ENCODE results near the gene TNFRSF4.
"Not testable (repeated sequence)": the region's sequence is repeated elsewhere in the genome, so short reads cannot be mapped to it uniquely, and the experiment has no call there.

TNFRSF4 gene

DNA sequence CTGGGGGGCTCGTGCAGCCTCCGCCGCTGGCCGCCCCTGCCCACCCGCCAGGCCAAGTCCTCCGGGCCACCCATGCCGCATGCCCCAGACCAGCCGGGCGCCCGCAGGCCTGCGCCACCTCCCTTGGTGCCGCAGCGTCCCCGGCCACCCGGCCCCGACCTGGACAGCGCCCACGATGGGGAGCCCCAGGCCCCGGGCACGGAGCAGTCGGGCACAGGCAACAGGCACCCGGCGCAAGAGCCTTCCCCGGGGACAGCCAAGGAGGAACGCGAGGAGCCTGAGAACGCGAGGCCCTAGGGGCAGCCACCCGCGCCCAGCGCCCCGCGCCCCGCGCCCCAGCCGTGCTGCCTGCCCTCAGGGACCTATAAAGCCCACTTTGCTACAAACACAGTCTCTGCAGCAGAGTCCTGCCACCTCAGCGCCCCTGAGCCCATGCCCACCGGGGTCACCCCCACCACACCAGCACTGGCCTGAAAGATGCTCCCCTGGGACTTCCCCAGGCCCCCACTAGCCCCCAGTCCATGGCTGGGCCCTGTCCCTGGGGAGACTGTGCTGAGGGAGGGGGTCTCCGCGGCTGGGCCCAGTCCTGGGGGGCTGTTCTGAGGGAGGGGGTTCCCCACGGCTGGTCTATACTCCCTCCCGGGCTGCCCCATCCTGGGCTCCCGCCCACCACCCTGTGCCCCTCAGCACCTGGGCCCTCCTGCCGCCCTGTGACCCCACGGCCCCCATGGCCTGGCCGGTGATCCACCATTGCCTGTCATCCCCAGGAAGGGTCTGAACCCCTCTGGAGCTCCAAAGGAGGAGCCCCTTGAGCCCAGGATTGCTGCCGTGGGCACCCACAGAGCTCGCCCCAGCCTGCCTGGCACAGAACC lies 16.2 kb downstream of the TNFRSF4 start:
- CTCF ChIA-PET, result no interaction called here
- DNase-seq (ENCODE audit: extremely low spot score), result no peak
- POLR2A ChIA-PET, result no interaction called here
- TF ChIP-seq FOXM1 (IDR thresholded peaks at IDR 0.05; ENCODE audit: borderline replicate concordance) (no peak), LEF1 (IDR thresholded peaks at IDR 0.05; ENCODE audit: borderline replicate concordance) (no peak), NFRKB (IDR thresholded peaks at IDR 0.05) (no peak), CTBP1 (IDR thresholded peaks at IDR 0.05; ENCODE audit: borderline replicate concordance) (no peak), FOXK2 (IDR thresholded peaks at IDR 0.05) (no peak), FOXA1 (IDR thresholded peaks at IDR 0.05) (no peak), SUZ12 (IDR thresholded peaks at IDR 0.05) (no peak), TARDBP (IDR thresholded peaks at IDR 0.05) (no peak), SP1 (IDR thresholded peaks at IDR 0.05) (no peak), ARNT (IDR thresholded peaks at IDR 0.05) (no peak), ELF4 (IDR thresholded peaks at IDR 0.05) (no peak)
- TF ChIP-seq, protein P1, sequence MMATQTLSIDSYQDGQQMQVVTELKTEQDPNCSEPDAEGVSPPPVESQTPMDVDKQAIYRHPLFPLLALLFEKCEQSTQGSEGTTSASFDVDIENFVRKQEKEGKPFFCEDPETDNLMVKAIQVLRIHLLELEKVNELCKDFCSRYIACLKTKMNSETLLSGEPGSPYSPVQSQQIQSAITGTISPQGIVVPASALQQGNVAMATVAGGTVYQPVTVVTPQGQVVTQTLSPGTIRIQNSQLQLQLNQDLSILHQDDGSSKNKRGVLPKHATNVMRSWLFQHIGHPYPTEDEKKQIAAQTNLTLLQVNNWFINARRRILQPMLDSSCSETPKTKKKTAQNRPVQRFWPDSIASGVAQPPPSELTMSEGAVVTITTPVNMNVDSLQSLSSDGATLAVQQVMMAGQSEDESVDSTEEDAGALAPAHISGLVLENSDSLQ (IDR thresholded peaks at IDR 0.05), result no peak

DNA sequence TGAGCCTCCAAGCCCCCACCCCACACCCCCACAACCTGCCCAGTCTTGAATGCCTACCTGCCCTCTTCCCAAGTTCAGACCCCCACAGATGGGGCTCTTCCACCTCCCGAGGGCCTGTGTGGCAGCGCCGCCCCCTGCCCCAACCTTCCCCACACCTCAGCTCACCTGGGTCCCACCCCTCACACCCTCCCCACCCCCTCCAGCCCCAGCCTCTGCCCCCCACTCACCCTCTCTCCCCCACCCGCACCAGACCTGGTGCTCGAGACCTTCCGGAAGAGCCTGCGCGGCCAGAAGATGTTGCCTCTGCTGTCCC lies 16.8 kb downstream of the TNFRSF4 start:
- TF ChIP-seq FOXK2 (IDR thresholded peaks at IDR 0.05), result no peak
- TF ChIP-seq L3MBTL2 (conservative IDR thresholded peaks at IDR 0.05), result no peak
- TF ChIP-seq ARNT (IDR thresholded peaks at IDR 0.05), result no peak
- no peak for TF ChIP-seq FOXA1 (IDR thresholded peaks at IDR 0.05)
- TF ChIP-seq HDGF (IDR thresholded peaks at IDR 0.05; ENCODE audit: borderline replicate concordance), result no peak
- TF ChIP-seq FOXM1 (IDR thresholded peaks at IDR 0.05; ENCODE audit: borderline replicate concordance), result no peak
- TF ChIP-seq NFRKB (IDR thresholded peaks at IDR 0.05), result no peak
- no peak for TF ChIP-seq SUZ12 (IDR thresholded peaks at IDR 0.05)
- TF ChIP-seq, protein P1 (IDR thresholded peaks at IDR 0.05), result no peak
- TF ChIP-seq TARDBP (IDR thresholded peaks at IDR 0.05), result no peak
- TF ChIP-seq CTBP1 (IDR thresholded peaks at IDR 0.05; ENCODE audit: borderline replicate concordance), result no peak
- no peak for TF ChIP-seq SP1 (IDR thresholded peaks at IDR 0.05)
- POLR2A ChIA-PET, result no interaction called here
- CTCF ChIA-PET, result no interaction called here
- no peak for DNase-seq (ENCODE audit: extremely low spot score)

DNA sequence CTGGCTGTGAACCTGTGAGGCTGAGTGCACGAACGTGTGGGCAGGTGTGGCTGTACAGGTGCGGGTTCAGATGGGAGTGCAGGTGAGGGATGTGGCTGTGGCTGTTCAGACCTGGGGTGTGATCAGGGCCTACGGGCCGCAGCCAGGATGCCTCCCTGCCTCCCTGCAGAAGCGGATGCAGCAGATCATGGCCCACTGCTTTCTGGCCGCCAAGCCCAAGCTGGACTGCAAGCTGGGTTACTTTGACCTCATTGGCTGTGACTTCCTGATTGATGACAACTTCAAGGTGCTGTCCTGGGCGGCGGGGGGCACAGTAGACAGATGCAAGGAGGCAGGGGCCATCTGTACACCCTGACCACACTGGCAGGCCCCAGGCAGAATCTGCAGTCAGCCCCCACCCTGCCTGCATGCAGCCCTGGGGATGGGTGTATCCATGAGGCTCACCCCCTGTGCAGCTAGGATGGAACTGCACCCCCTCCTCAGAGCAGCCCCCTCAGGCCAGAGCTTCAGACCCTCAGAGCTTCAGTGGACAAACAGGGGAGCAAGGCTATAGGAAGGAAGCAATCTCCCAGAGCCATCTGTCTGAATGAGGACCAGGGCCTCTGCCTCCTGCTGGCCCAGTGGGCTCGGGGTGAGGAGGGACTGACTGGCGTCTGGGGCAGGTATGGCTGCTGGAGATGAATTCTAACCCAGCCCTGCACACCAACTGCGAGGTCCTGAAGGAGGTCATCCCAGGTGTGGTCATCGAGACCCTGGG lies 17.3 kb downstream of the TNFRSF4 start:
- POLR2A ChIA-PET, result no interaction called here
- CTCF ChIA-PET, result no interaction called here
- TF ChIP-seq ELF4 (IDR thresholded peaks at IDR 0.05) (no peak), HDGF (IDR thresholded peaks at IDR 0.05; ENCODE audit: borderline replicate concordance) (no peak), SP1 (IDR thresholded peaks at IDR 0.05) (no peak), CTBP1 (IDR thresholded peaks at IDR 0.05; ENCODE audit: borderline replicate concordance) (no peak), SUZ12 (IDR thresholded peaks at IDR 0.05) (no peak), FOXA1 (IDR thresholded peaks at IDR 0.05) (no peak), LEF1 (IDR thresholded peaks at IDR 0.05; ENCODE audit: borderline replicate concordance) (no peak), FOXM1 (IDR thresholded peaks at IDR 0.05; ENCODE audit: borderline replicate concordance) (no peak), ARNT (IDR thresholded peaks at IDR 0.05) (no peak), TARDBP (IDR thresholded peaks at IDR 0.05) (no peak)
- no peak for DNase-seq (ENCODE audit: extremely low spot score)

GRCh38 chr1:1195726-1196125 lies 18.2 kb downstream of the TNFRSF4 start:
- POLR2A ChIA-PET; CTCF ChIA-PET; DNase-seq (ENCODE audit: extremely low spot score): not testable (repeated sequence)

DNA sequence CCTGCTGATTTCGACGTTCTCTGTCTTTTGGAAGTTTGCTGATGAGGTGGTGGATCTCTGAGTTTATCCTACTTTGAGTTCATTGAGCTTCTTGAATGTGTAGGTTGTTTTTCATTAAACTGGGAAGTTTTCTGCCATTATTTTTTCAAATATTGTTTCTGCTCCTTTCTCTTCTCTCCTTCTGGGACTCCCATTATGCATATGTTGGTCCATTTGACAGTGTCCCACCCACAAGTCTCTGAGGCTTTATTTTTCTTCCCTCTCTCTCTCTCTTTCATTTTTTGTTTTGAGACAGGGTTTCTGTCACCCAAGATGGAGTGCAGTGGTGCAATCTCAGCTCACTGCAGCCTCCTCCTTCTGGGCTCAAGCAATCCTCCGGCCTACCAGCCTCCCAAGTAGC lies 19.2 kb downstream of the TNFRSF4 start:
- TF ChIP-seq FOXM1 (IDR thresholded peaks at IDR 0.05; ENCODE audit: borderline replicate concordance) (no peak), HDGF (IDR thresholded peaks at IDR 0.05; ENCODE audit: borderline replicate concordance) (no peak), ELF4 (IDR thresholded peaks at IDR 0.05) (no peak), LEF1 (IDR thresholded peaks at IDR 0.05; ENCODE audit: borderline replicate concordance) (no peak), SP1 (IDR thresholded peaks at IDR 0.05) (no peak), CTBP1 (IDR thresholded peaks at IDR 0.05; ENCODE audit: borderline replicate concordance) (no peak), FOXA1 (IDR thresholded peaks at IDR 0.05) (no peak), BHLHE40 (IDR thresholded peaks at IDR 0.05; ENCODE audit: borderline replicate concordance) (no peak), ZNF384 (IDR thresholded peaks at IDR 0.05) (no peak), SUZ12 (IDR thresholded peaks at IDR 0.05) (no peak)
- TF ChIP-seq, protein P1 (IDR thresholded peaks at IDR 0.05), result no peak
- CTCF ChIA-PET, result no interaction called here
- no peak for DNase-seq (ENCODE audit: extremely low spot score)
- POLR2A ChIA-PET, result no interaction called here

GRCh38 chr1:1191734-1192133 lies 22.2 kb downstream of the TNFRSF4 start:
- TF ChIP-seq FOXM1 (IDR thresholded peaks at IDR 0.05; ENCODE audit: borderline replicate concordance), result no peak
- TF ChIP-seq HDGF (IDR thresholded peaks at IDR 0.05; ENCODE audit: borderline replicate concordance), result no peak
- TF ChIP-seq BHLHE40 (IDR thresholded peaks at IDR 0.05; ENCODE audit: borderline replicate concordance), result no peak
- no peak for TF ChIP-seq FOXA1 (IDR thresholded peaks at IDR 0.05)
- TF ChIP-seq ELF4 (IDR thresholded peaks at IDR 0.05), result no peak
- no peak for TF ChIP-seq SUZ12 (IDR thresholded peaks at IDR 0.05)
- no peak for TF ChIP-seq ARNT (IDR thresholded peaks at IDR 0.05)
- TF ChIP-seq NFRKB (IDR thresholded peaks at IDR 0.05), result no peak
- TF ChIP-seq SP1 (IDR thresholded peaks at IDR 0.05), result no peak
- ChIA-PET POLR2A (no interaction called here), CTCF (no interaction called here)
- no peak for DNase-seq (ENCODE audit: extremely low spot score)
